GM18526 (cell line): ENCODE data around the gene ADAMTS15.

ENCODE experiments used
- POLR2A ChIP-seq: IDR thresholded peaks from 3 replicates; pipeline ENCODE4 v1.6.1; 2011; ENCODE audit not compliant: insufficient read length; ENCODE audit errors: extremely low read depth

Gene ADAMTS15

GRCh38 chr11:130448039-130448415 is 418 bp upstream of the ADAMTS15 start:
- TF ChIP-seq POLR2A, result no peak

DNA sequence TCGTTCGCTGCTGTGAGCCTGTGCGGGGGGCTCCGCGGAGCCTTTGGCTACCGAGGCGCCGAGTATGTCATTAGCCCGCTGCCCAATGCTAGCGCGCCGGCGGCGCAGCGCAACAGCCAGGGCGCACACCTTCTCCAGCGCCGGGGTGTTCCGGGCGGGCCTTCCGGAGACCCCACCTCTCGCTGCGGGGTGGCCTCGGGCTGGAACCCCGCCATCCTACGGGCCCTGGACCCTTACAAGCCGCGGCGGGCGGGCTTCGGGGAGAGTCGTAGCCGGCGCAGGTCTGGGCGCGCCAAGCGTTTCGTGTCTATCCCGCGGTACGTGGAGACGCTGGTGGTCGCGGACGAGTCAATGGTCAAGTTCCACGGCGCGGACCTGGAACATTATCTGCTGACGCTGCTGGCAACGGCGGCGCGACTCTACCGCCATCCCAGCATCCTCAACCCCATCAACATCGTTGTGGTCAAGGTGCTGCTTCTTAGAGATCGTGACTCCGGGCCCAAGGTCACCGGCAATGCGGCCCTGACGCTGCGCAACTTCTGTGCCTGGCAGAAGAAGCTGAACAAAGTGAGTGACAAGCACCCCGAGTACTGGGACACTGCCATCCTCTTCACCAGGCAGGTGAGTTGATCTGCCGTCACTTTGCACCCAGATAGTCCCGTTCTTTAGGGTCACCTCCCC is 1.0 kb downstream of the ADAMTS15 start:
- TF ChIP-seq POLR2A, result no peak

- no peak for TF ChIP-seq POLR2A
Observed at GRCh38 chr11:130449996-130450769, 1.7 kb downstream of the ADAMTS15 start.

DNA sequence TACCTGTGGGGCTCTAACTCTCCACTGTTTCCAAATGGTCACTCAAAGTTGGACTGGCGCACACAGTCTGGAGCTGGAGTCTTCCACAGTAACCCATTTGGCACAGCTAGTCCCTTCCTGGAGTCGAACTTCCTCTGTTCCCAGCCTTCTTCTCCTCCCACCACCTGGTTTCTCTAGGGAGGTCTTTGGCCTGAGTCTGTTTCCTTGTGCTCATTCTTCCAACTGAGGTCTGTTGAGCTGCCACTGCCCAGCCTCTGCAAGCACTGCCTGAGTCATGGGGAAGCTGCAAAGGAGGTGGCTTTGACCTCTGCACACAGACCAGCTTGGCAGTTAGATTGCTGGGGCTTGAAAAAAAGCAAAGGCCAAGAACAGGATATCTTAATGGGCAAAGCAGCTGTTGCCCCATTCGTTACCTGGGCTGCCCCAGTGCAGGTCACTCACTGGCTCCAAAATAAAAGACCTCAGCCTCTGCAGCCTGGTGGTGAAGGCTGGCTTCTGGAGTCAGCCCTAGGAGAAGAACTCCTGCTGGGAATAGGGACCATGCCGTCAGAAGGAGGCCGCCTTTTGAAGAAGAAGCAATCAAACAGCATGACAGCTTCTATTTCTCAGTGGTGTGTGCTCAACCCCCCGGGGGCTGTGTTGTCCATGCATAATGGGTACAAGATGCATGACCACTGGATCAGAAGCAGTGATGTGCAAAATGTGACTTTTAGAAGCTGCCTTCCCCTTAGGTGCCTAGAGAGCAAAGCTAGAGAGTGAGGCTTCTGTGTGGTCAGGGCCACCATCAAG is 3.0 kb downstream of the ADAMTS15 start:
- TF ChIP-seq POLR2A, result no peak

GRCh38 chr11:130452176-130452575 is 3.7 kb downstream of the ADAMTS15 start:
- no peak for TF ChIP-seq POLR2A

DNA sequence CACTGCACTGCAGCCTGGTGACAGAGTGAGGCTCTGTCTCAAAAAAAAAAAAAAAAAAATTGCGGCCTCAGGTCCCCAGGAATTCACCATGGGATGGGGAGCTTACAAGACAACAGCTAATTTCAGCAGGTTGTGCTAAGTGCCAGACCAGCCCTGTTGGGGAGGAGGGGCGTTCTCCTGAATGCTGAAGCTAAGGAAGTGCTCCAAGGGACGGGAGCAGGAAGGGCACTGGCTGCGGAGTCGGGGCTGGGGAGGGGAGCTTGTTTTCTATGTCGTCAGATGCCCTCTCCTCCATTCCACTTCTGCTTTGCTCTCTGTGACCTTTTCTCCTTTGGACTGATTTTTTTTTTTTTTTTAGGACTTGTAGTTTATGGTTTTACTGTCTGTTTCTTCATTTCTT is 4.5 kb downstream of the ADAMTS15 start:
- no peak for TF ChIP-seq POLR2A

DNA sequence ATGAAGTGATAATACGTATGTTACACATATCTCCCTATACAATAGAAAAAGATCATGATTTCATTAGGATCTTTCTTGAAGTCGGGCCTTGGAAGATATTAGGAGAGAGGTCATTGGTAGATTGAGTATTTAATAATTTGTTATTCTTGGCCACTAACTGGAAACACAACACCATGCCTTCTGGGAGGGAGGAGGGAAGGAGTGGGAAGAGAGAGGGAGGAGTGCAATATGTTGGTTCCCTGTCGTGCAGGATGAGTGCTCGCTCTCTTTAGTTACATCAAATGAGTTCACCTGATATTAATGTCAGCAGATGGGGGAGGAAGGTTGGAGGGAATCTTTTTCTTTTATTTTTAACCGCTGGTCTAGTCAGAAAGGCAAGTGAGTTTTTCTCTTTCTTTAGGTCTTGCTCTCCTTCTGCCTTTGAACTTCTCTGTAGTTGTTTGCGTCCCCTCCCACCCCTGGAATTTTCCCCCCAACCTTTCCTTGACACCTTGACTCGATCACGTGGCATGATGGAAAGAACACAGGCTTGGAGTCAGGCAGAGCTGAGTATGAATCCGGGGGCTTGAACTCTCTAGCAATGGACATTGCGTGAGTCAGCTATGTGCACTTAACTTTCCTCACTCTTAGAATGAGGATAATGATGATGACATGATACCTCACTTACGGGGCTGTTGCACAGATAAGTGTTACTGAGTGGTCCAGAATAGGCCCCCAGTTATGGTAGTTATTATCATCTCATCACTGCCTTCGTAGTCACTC is 6.2 kb downstream of the ADAMTS15 start:
- no peak for TF ChIP-seq POLR2A

- no peak for TF ChIP-seq POLR2A
Observed at GRCh38 chr11:130455483-130456127, 7.2 kb downstream of the ADAMTS15 start.

- no peak for TF ChIP-seq POLR2A
Observed at GRCh38 chr11:130456286-130456685, 7.8 kb downstream of the ADAMTS15 start.

- TF ChIP-seq POLR2A, result no peak
Observed at GRCh38 chr11:130457623-130458409, 9.4 kb downstream of the ADAMTS15 start.

DNA sequence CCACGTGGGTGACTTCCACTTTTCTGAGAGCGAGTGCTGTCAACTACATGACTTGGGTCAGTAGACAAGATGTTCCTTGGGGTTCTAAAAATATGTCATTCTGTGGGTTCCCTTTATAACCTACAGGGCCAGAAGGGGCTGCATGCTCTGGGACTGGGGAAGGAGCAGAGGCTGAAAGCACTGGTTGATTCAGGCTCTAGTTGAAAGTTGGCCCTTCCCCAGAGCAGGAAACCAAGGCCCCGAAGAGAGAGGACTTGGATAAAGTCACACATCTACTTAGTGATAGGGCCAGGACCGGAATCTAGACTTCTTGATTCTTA is 9.9 kb downstream of the ADAMTS15 start:
- no peak for TF ChIP-seq POLR2A

- no peak for TF ChIP-seq POLR2A
Observed at GRCh38 chr11:130459521-130459920, 11.1 kb downstream of the ADAMTS15 start.

- TF ChIP-seq POLR2A, result no peak
Observed at GRCh38 chr11:130462101-130462885, 13.8 kb downstream of the ADAMTS15 start.

DNA sequence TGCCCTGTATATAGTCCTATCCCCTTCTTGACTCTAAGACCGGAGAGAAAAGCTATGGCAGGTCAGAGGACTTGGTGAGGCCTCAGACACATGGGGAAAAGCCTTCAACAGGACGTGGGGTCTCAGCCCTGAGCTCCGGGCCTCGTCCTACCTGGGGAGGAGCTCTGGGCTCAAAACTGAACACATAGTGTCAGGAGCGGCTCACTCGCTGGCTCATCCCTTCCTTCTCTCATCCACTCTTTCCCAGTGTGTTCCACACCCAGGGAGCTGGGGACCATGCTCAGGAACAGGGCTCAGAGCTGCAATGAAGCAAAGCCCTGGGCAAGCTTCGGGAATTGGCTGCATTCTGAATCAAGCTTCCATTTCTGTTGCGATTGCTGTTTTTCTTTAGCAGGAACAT is 14.5 kb downstream of the ADAMTS15 start:
- TF ChIP-seq POLR2A, result no peak

GRCh38 chr11:130464291-130464812 is 15.9 kb downstream of the ADAMTS15 start:
- no peak for TF ChIP-seq POLR2A
